ENCODE measurements around the gene ZNF585A.
"Not testable (repeated sequence)": the region's sequence is repeated elsewhere in the genome, so short reads cannot be mapped to it uniquely, and the experiment has no call there.

ZNF585A gene

GRCh38 chr19:37172368-37173366 lies at the start of gene ZNF585A:
ZNF585A (minus strand) TSS chr19:37172695; CDS start chr19:37169910, 2,785 bp downstream.
- FAIRE-seq: peak; percentile 90

GRCh38 chr19:37221136-37221535 lies 48.6 kb upstream of the ZNF585A start:
- FAIRE-seq: no peak
- DNase-seq (ENCODE audit: low spot score): no peak

More at GRCh38 chr19:37172368-37173366, at the start of gene ZNF585A:
- peak; percentile 91 for DNase-seq (ENCODE audit: low spot score)

DNA sequence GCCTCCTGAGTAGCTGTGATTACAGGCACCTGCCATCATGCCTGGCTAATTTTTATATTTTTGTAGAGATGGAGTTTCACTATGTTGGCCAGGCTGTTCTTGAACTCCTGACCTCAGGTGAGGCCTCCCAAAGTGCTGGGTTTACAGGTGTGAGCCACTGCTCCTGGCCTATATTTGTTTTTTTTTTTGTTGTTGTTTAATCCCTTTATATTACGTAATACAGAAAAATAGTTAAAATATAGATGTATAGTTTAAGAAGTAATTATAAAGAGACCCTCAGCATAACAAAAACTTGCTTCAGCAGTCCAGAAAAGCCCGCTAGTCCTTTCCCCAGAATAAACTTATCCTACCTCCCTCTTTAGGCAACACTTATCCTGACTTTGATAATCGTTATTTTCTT lies 47.9 kb upstream of the ZNF585A start:
- FAIRE-seq (no peak), DNase-seq (ENCODE audit: low spot score) (no peak)

GRCh38 chr19:37218592-37218935 lies 46.1 kb upstream of the ZNF585A start:
- no peak for DNase-seq (ENCODE audit: low spot score)

DNA sequence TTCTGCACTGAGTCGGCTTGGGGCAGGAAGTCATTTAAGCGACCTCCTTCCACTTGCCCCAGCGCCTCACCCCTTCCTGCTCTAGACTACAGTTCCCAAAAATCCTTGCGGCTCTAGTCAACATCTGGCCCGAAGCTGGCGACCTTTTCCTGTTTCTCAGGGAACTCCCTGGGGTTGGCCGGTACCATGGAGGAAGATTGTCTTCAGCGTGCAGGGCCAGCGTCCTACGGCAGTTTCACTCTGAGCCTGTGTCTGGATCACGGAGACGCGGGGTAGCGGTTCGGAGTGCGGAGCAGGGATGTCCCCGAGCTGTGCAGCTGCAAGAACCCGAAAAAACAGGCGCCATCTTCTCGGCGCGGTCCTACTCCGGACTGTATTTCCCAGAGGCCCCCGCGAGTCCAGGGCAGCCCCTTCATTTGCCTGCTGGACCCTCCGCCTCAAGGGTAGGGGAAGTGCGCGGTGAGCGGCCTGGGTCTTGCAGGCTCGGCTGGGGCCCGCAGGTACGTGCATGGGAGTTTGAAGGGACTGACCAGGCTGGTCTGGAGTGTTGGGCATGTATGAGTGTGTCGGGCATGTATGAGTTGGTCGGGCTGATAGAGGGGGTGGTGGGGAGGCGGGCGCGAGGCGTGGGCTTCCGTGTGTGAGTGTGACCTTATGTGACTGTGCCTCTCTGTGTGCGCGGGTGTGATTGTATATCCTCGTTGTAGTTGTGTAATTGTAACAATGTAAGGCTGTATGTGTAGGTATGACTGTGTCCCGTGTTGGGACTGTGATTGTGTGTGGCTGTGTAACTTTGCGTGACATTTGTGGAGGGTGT lies 45.5 kb upstream of the ZNF585A start, which contains the start of gene ZNF383:
TSS of gene ZNF383 (plus strand) at position 440 of the 817 bp plus-strand sequence. CDS start 12,240 bp downstream, outside the sequence.
- DNase-seq (ENCODE audit: low spot score): peak; percentile 88
- FAIRE-seq: no peak

More at GRCh38 chr19:37218592-37218935, 46.1 kb upstream of the ZNF585A start:
- FAIRE-seq: peak; percentile 37

- no peak for FAIRE-seq
- DNase-seq (ENCODE audit: low spot score): no peak
These were observed 44.9 kb upstream of the ZNF585A start for GRCh38 chr19:37217480-37217774.

DNA sequence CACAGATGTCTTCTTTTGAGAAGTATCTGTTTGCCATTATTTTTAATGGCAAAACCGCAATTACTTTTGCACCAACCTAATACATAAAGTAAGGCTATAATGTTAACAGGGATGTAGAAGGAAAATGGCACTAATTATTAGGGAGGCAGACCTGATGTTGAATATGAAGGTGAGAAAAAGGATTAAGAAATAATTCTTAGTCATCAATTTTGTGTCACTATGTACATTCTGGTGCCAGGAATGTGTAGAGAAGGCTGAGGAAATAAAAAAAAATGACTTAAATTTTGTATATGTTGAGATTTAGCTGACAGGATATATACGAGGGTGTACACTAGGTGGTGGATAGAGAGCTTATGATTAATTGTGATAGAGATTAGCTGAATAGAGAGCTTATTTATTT lies 25.3 kb upstream of the ZNF585A start:
- no peak for DNase-seq (ENCODE audit: low spot score)
- no peak for FAIRE-seq

- FAIRE-seq; DNase-seq (ENCODE audit: low spot score): not testable (repeated sequence)
These were observed 24.6 kb upstream of the ZNF585A start for GRCh38 chr19:37197115-37197514.

- not testable (repeated sequence) for FAIRE-seq; DNase-seq (ENCODE audit: low spot score)
These were observed 22.8 kb upstream of the ZNF585A start for GRCh38 chr19:37195248-37195647.

DNA sequence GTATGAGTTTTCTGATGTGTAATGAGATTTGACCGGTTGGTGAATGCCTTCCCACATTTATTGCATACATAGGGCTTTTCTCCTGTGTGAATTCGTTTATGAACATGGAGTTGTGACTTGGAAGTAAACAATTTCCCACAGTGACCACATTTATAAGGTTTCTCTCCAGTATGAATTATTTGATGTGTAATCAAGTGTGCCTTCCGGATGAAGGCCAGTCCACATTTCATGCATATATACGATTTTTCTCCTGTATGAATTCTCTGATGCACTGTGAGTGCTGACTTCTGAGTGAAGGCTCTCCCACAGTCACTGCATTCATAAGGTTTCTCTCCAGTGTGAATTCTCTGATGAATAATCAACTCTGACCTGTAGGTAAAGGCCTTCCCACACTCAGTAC lies 13.6 kb upstream of the ZNF585A start:
- FAIRE-seq: peak; percentile 88
- DNase-seq (ENCODE audit: low spot score): not testable (repeated sequence)

- no peak for FAIRE-seq
- no peak for DNase-seq (ENCODE audit: low spot score)
These were observed 6.9 kb downstream of the ZNF585A start for GRCh38 chr19:37165635-37166034.

GRCh38 chr19:37160153-37160552 lies 12.3 kb downstream of the ZNF585A start:
- no peak for DNase-seq (ENCODE audit: low spot score)
- FAIRE-seq: no peak

- DNase-seq (ENCODE audit: low spot score): no peak
- FAIRE-seq: no peak
These were observed 24.3 kb downstream of the ZNF585A start for GRCh38 chr19:37148214-37148613.

- DNase-seq (ENCODE audit: low spot score) (no peak), FAIRE-seq (no peak)
These were observed 36.4 kb downstream of the ZNF585A start for GRCh38 chr19:37136111-37136510.

GRCh38 chr19:37128821-37129177 lies 43.7 kb downstream of the ZNF585A start:
- no peak for DNase-seq (ENCODE audit: low spot score)
- FAIRE-seq: no peak

DNA sequence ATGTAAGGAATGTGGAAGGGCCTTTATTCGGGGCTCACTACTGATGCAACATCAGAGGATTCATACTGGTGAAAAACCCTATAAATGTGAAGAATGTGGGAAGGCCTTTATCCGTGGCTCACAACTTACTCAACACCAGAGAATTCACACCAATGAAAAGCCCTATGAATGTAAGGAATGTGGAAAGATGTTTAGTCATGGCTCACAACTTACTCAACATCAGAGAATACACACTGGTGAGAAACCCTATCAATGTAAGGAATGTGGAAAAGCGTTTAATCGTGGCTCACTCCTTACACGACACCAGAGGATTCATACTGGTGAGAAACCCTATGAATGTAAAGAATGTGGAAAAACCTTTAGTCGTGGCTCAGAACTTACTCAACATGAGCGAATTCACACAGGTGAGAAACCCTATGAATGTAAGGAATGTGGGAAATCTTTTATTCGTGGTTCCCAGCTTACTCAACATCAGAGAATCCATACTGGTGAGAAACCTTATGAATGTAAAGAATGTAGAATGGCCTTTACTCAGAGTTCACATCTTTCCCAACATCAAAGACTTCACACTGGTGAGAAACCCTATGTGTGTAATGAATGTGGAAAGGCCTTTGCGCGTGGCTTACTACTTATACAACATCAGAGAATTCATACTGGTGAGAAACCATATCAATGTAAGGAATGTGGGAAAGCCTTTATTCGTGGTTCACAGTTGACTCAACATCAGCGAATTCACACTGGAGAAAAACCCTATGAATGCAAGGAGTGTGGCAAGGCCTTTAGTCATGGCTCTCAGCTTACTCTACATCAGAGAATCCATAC lies 44.3 kb downstream of the ZNF585A start:
- no peak for DNase-seq (ENCODE audit: low spot score)
- FAIRE-seq: no peak

- not testable (repeated sequence) for FAIRE-seq; DNase-seq (ENCODE audit: low spot score)
These were observed 50.4 kb downstream of the ZNF585A start for GRCh38 chr19:37122093-37122492.

DNA sequence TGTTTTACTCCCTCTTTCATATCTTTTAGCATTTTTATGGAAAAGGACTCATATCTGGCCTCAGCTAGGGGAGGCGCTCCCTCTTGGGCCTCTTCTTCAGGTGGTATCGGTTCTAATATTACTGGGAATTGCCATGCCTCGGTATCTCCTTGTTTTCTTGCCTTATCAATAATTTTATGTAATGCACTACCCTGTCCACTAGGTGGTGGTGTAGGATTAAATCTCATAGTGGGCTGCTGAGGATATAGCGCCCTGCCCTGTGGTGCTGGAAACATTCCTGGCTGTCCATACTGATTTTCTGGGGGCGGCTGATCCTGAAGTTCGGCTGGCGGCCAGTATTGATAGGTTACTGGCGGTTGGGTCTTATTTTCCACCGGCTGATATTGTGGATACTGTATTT lies 58.5 kb downstream of the ZNF585A start:
- DNase-seq (ENCODE audit: low spot score) (no peak), FAIRE-seq (no peak)

- not testable (repeated sequence) for DNase-seq (ENCODE audit: low spot score); FAIRE-seq
These were observed 60.7 kb downstream of the ZNF585A start for GRCh38 chr19:37111753-37112152.

GRCh38 chr19:37104135-37104534 lies 68.4 kb downstream of the ZNF585A start:
- DNase-seq (ENCODE audit: low spot score); FAIRE-seq: not testable (repeated sequence)

GRCh38 chr19:37098570-37098969 lies 73.9 kb downstream of the ZNF585A start:
- FAIRE-seq (no peak), DNase-seq (ENCODE audit: low spot score) (no peak)
